Nephron (organoid): ENCODE data around the gene PLGRKT.
"Not testable (repeated sequence)": the region's sequence is repeated elsewhere in the genome, so short reads cannot be mapped to it uniquely, and the experiment has no call there.

ENCODE experiments used
- H3K27ac Mint-ChIP-seq, 3 experiments: 2 replicates each; pipeline ENCODE4 v1.8.0; 2020; ENCODE audit warnings: mixed read lengths in 3 of 3, mild to moderate bottlenecking in 2 of 3, moderate library complexity in 1 of 3
- H3K27me3 Mint-ChIP-seq: 2 replicates; pipeline ENCODE4 v1.8.0; 2021; ENCODE audit warnings: low read depth, mild to moderate bottlenecking, moderate library complexity, mixed read lengths
- H3K36me3 Mint-ChIP-seq: 2 replicates; pipeline ENCODE4 v1.8.0; 2020; ENCODE audit warnings: low read depth, mixed read lengths
- H3K4me1 Mint-ChIP-seq: 2 replicates; pipeline ENCODE4 v1.8.0; 2020; ENCODE audit warnings: mixed read lengths
- H3K4me3 Mint-ChIP-seq, 3 experiments: 2 replicates each; pipeline ENCODE4 v1.8.0; 2020; ENCODE audit warnings: mild to moderate bottlenecking in 3 of 3, mixed read lengths in 3 of 3, moderate library complexity in 2 of 3
- H3K9me3 Mint-ChIP-seq: 2 replicates; pipeline ENCODE4 v1.8.0; 2020; ENCODE audit warnings: mixed read lengths
- CTCF ChIP-seq, 3 experiments: fragments of 200-600 bp; sonication (generic); IDR thresholded peaks; one replicate each; pipeline ENCODE4 v1.5.0; 2021; ENCODE audit warnings: antibody characterized with exemption in 3 of 3; ENCODE audit not compliant: unreplicated experiment in 3 of 3

PLGRKT gene

GRCh38 chr9:5445886-5446285 lies 8.2 kb upstream of the PLGRKT start:
- no peak overlapping the region for H3K4me3 Mint-ChIP-seq
- no peaks in the 10 kb centered on the region for H3K36me3 Mint-ChIP-seq
- no peak overlapping the region for H3K27ac Mint-ChIP-seq
- H3K9me3 Mint-ChIP-seq, result no peaks in the 10 kb centered on the region
- H3K27me3 Mint-ChIP-seq, result peaks cover 12% of the 10 kb centered on the region
- H3K4me1 Mint-ChIP-seq, result peaks cover 6% of the 10 kb centered on the region
- no peak for TF ChIP-seq CTCF (IDR thresholded peaks at IDR 0.05; ENCODE audit: unreplicated experiment in 3 of 3)

- not testable (repeated sequence) for H3K4me3 Mint-ChIP-seq, H3K9me3 Mint-ChIP-seq, H3K36me3 Mint-ChIP-seq, H3K27ac Mint-ChIP-seq, H3K4me1 Mint-ChIP-seq
- H3K27me3 Mint-ChIP-seq, result peaks cover 12% of the 10 kb centered on the region
Measured at GRCh38 chr9:5445096-5445495, 7.4 kb upstream of the PLGRKT start.

- no peak for TF ChIP-seq CTCF (IDR thresholded peaks at IDR 0.05; ENCODE audit: unreplicated experiment in 3 of 3)
- Mint-ChIP-seq H3K36me3 (no peaks in the 10 kb centered on the region), H3K4me3 (no peak overlapping the region), H3K9me3 (no peaks in the 10 kb centered on the region), H3K4me1 (no peaks in the 10 kb centered on the region), H3K27me3 (peaks cover 13% of the 10 kb centered on the region), H3K27ac (no peak overlapping the region)
Measured at GRCh38 chr9:5443850-5444249, 6.1 kb upstream of the PLGRKT start.

- no peaks in the 10 kb centered on the region for H3K9me3 Mint-ChIP-seq
- H3K4me3 Mint-ChIP-seq, result no peak overlapping the region
- H3K36me3 Mint-ChIP-seq, result peaks cover under 1% of the 10 kb centered on the region
- peaks cover 5% of the 10 kb centered on the region for H3K4me1 Mint-ChIP-seq
- H3K27ac Mint-ChIP-seq, result no peak overlapping the region
- TF ChIP-seq CTCF (IDR thresholded peaks at IDR 0.05; ENCODE audit: unreplicated experiment in 3 of 3), result peak; percentile 32 to 54 (median 41)
- H3K27me3 Mint-ChIP-seq, result peaks cover 13% of the 10 kb centered on the region
Measured at GRCh38 chr9:5442400-5443011, 4.8 kb upstream of the PLGRKT start.

- Mint-ChIP-seq H3K27ac (no peak overlapping the region), H3K4me3 (peak overlapping the region in 2 of 3 experiments; percentile 25 to 63), H3K9me3 (peaks cover 9% of the 10 kb centered on the region), H3K36me3 (peaks cover 15% of the 10 kb centered on the region), H3K27me3 (peaks cover 10% of the 10 kb centered on the region), H3K4me1 (peaks cover 18% of the 10 kb centered on the region)
- no peak for TF ChIP-seq CTCF (IDR thresholded peaks at IDR 0.05; ENCODE audit: unreplicated experiment in 3 of 3)
Measured at GRCh38 chr9:5441043-5441442, 3.3 kb upstream of the PLGRKT start.

GRCh38 chr9:5440426-5440825 lies 2.7 kb upstream of the PLGRKT start:
- H3K27ac Mint-ChIP-seq, result no peak overlapping the region
- TF ChIP-seq CTCF (IDR thresholded peaks at IDR 0.05; ENCODE audit: unreplicated experiment in 3 of 3), result no peak
- H3K27me3 Mint-ChIP-seq, result peaks cover 10% of the 10 kb centered on the region

More at GRCh38 chr9:5440426-5440825, 2.7 kb upstream of the PLGRKT start:
- Mint-ChIP-seq H3K36me3 (peaks cover 21% of the 10 kb centered on the region), H3K4me3 (peak overlapping the region in 2 of 3 experiments; percentile 12 to 70), H3K4me1 (peaks cover 18% of the 10 kb centered on the region), H3K9me3 (peaks cover 9% of the 10 kb centered on the region)
